B cell (primary cell): ENCODE data around the gene LARP4. TPM values are rescaled to one million over a fixed set of nuclear protein-coding genes. Genes with fewer than 3 reads are reported as not detected.
"Not testable (repeated sequence)": the region's sequence is repeated elsewhere in the genome, so short reads cannot be mapped to it uniquely, and the experiment has no call there.

Experiments
- ATAC-seq: fragments of 200-7000 bp; cut with Tn5 transposase; one replicate; pipeline ENCODE4 v1.10.0; 2021; ENCODE audit warnings: low read depth, mild to moderate bottlenecking, moderate number of reproducible peaks, moderate library complexity
- CTCF ChIA-PET: fragments of 350-600 bp; sonication (Branson Sonifier 250); formaldehyde crosslinking; loops from one replicate; lab custom pipeline; 2021; ENCODE audit warnings: antibody characterized with exemption, inconsistent platforms; lab: Charles Lee
- POLR2A ChIA-PET: fragments of 350-600 bp; sonication (Branson Sonifier 250); formaldehyde crosslinking; loops from one replicate; lab custom pipeline; 2021; ENCODE audit warnings: antibody characterized with exemption; lab: Charles Lee
- DNase-seq: peaks from one replicate; pipeline ENCODE4 v3.0.0; 2013
- H2AFZ ChIP-seq: 2 replicates; pipeline ENCODE4 v1.6.1; 2012; ENCODE audit warnings: mild to moderate bottlenecking, low read depth, low read length; ENCODE audit not compliant: insufficient read depth, poor library complexity, severe bottlenecking
- H3K27ac ChIP-seq, 2 donors: 1 replicate in 1 of 2; 2 replicates in 1 of 2; pipeline ENCODE4 v1.5.1; 2012 to 2013; ENCODE audit warnings: low read length in 2 of 2, mild to moderate bottlenecking in 2 of 2, moderate library complexity in 1 of 2
- H3K27me3 ChIP-seq, 4 experiments: fragments of 200-600 bp in 1 of 4; sonication (generic) in 1 of 4; replicated peaks in 1 of 4; 1 replicate in 2 of 4; 2 replicates in 2 of 4; pipeline versions ENCODE4 v1.6.1 to v1.7.0; 2013 to 2016; ENCODE audit warnings: low read length in 3 of 4, mild to moderate bottlenecking in 2 of 4, mixed read lengths in 1 of 4, moderate library complexity in 1 of 4; ENCODE audit not compliant: insufficient read depth in 4 of 4, control insufficient read depth in 3 of 4; ENCODE audit errors: control extremely low read depth in 1 of 4
- H3K36me3 ChIP-seq, 2 experiments: replicated peaks in 1 of 2; 1 replicate in 1 of 2; 2 replicates in 1 of 2; pipeline versions ENCODE4 v1.6.1 to v1.7.1; 2013; ENCODE audit warnings: low read length in 1 of 2; ENCODE audit not compliant: insufficient read depth in 2 of 2, control insufficient read depth in 1 of 2; ENCODE audit errors: control extremely low read depth in 1 of 2, extremely low read depth in 1 of 2
- H3K4me1 ChIP-seq, 2 donors: fragments of 200-600 bp in 1 of 2; sonication (generic) in 1 of 2; 1 replicate in 1 of 2; 2 replicates in 1 of 2; pipeline versions ENCODE4 v1.5.1 to v1.6.1; 2013 to 2017; ENCODE audit warnings: low read length in 2 of 2; ENCODE audit not compliant: control insufficient read depth in 2 of 2, insufficient read depth in 2 of 2
- H3K4me2 ChIP-seq: replicated peaks from 2 replicates; pipeline ENCODE3; 2012; ENCODE audit warnings: mild to moderate bottlenecking, low read depth, low read length; ENCODE audit not compliant: poor library complexity, severe bottlenecking
- H3K4me3 ChIP-seq, 5 experiments: fragments of 200-600 bp in 1 of 5; sonication (generic) in 1 of 5; 1 replicate in 3 of 5; 2 replicates in 2 of 5; pipeline versions ENCODE4 v1.5.1 to v1.7.0; 2011 to 2016; ENCODE audit warnings: low read length in 4 of 5, mild to moderate bottlenecking in 4 of 5, low read depth in 2 of 5, control low read depth in 1 of 5, moderate library complexity in 1 of 5; ENCODE audit not compliant: insufficient read depth in 1 of 5; ENCODE audit errors: control extremely low read depth in 1 of 5, extremely low read depth in 1 of 5
- H3K79me2 ChIP-seq: fragments of 200-600 bp; sonication (generic); one replicate; pipeline ENCODE4 v1.6.0; 2016; ENCODE audit warnings: low read length; ENCODE audit not compliant: control insufficient read depth, insufficient read depth
- H3K9ac ChIP-seq: fragments of 200-600 bp; sonication (generic); 2 replicates; pipeline ENCODE4 v1.6.1; 2017; ENCODE audit warnings: mild to moderate bottlenecking, low read length, moderate library complexity
- H3K9me3 ChIP-seq, 3 donors: one replicate each; pipeline versions ENCODE4 v1.6.1 to v1.7.1; 2013; ENCODE audit warnings: low read length in 2 of 3; ENCODE audit not compliant: control insufficient read depth in 2 of 3, insufficient read depth in 1 of 3; ENCODE audit errors: control extremely low read depth in 1 of 3
- H4K20me1 ChIP-seq: 2 replicates; pipeline ENCODE4 v1.6.0; 2012; ENCODE audit warnings: mild to moderate bottlenecking, low read length; ENCODE audit not compliant: insufficient read depth, control insufficient read depth, poor library complexity, severe bottlenecking
- H3K27ac Mint-ChIP-seq: one replicate; pipeline ENCODE4 v1.8.0; 2021; ENCODE audit warnings: mixed read lengths
- H3K27me3 Mint-ChIP-seq: one replicate; pipeline ENCODE4 v1.8.0; 2021; ENCODE audit warnings: mixed read lengths
- H3K4me1 Mint-ChIP-seq: one replicate; pipeline ENCODE4 v1.8.0; 2021; ENCODE audit warnings: mixed read lengths
- H3K4me3 Mint-ChIP-seq: one replicate; pipeline ENCODE4 v1.8.0; 2021; ENCODE audit warnings: mixed read lengths
- H3K9me3 Mint-ChIP-seq: one replicate; pipeline ENCODE4 v1.8.0; 2022; ENCODE audit warnings: mixed read lengths; ENCODE audit not compliant: insufficient read depth
- CTCF ChIP-seq: fragments of 200-600 bp; IDR thresholded peaks from one replicate; pipeline ENCODE4 v1.8.0; 2022; ENCODE audit warnings: antibody characterized with exemption, mild to moderate bottlenecking
- EZH2 ChIP-seq: IDR thresholded peaks from 2 replicates; pipeline ENCODE4 v1.6.1; 2012; ENCODE audit warnings: borderline replicate concordance, low read depth, mild to moderate bottlenecking, moderate library complexity, low read length; ENCODE audit not compliant: insufficient read depth, poor library complexity, severe bottlenecking
- WGBS: methylation state at CpG from one replicate; pipeline ENCODE4 v1.1.5; 2013; ENCODE audit warnings: missing lambda C conversion rate; ENCODE audit not compliant: insufficient coverage; 5-methylcytosine and 5-hydroxymethylcytosine counted together
- intact Hi-C: fragments of 100-400 bp; cut with micrococcal nuclease; formaldehyde crosslinking; loops from one replicate; pipeline ENCODE4 v1.10.0; 2022
- polyA plus RNA-seq: library from polyadenylated mRNA; depleted of rRNA; stranded (reverse); fragments of >200 nt; gene quantifications from 2 replicates; pipeline ENCODE4 v1.2.3, GENCODE V29; 2012
- total RNA-seq, 2 donors: library from RNA; stranded (reverse); fragments of 120-200 nt in 1 of 2; gene quantifications; 1 replicate in 1 of 2; 2 replicates in 1 of 2; pipeline versions ENCODE4 v1.2.3 to v1.2.4, GENCODE V29; 2013 to 2022

Gene LARP4
- total and polyA plus RNA-seq, 2 donors (not counting 1 experiment from before 2014, with no cell fraction given), result 5.5 to 48.4 TPM

- WGBS, result no CpG with 5 or more reads among the region's 6 CpGs
- Histone ChIP-seq H3K27me3 (no peaks in the 10 kb centered on the region), H3K9me3 (no peaks in the 10 kb centered on the region), H3K4me3 (no peak overlapping the region), H3K4me1 (no peaks in the 10 kb centered on the region), H3K9ac (no peak overlapping the region), H3K79me2 (peaks cover 99% of the 10 kb centered on the region), H2AFZ (no peak overlapping the region), H4K20me1 (peaks cover 64% of the 10 kb centered on the region), H3K4me2 (no peak overlapping the region), H3K27ac (no peak overlapping the region), H3K36me3 (peaks cover 4 to 12% of the 10 kb centered on the region in 2 experiments)
- Mint-ChIP-seq H3K9me3 (no peaks in the 10 kb centered on the region), H3K4me1 (peaks cover 13% of the 10 kb centered on the region), H3K27me3 (no peaks in the 10 kb centered on the region), H3K27ac (no peak overlapping the region), H3K4me3 (no peak overlapping the region)
- POLR2A ChIA-PET, result interaction anchor here (0.9 to 1.0 kb wide), 2 partner anchors 12 to 15 kb away, joined by 3 to 6 read pairs; partner anchors contain the start of gene LARP4
- intact Hi-C loops, result no loop called here
- no peak for TF ChIP-seq EZH2
- no peak for TF ChIP-seq CTCF
- no peak for DNase-seq
- CTCF ChIA-PET, result no interaction called here
- ATAC-seq, result no peak
These were observed 15.3 kb downstream of the LARP4 start for GRCh38 chr12:50415899-50416479.

- ATAC-seq (no peak), DNase-seq (no peak)
- Histone ChIP-seq H3K9ac (no peak overlapping the region), H3K27me3 (no peaks in the 10 kb centered on the region), H3K27ac (no peak overlapping the region), H3K4me1 (no peaks in the 10 kb centered on the region), H3K9me3 (no peaks in the 10 kb centered on the region), H3K36me3 (peaks cover 1 to 12% of the 10 kb centered on the region in 2 experiments), H3K4me3 (no peak overlapping the region), H3K4me2 (no peak overlapping the region), H3K79me2 (peaks cover 95% of the 10 kb centered on the region), H4K20me1 (peaks cover 38% of the 10 kb centered on the region), H2AFZ (no peak overlapping the region)
- POLR2A ChIA-PET, result no interaction called here
- Mint-ChIP-seq H3K4me3 (no peak overlapping the region), H3K27me3 (no peaks in the 10 kb centered on the region), H3K9me3 (no peaks in the 10 kb centered on the region), H3K4me1 (peaks cover 12% of the 10 kb centered on the region), H3K27ac (no peak overlapping the region)
- CTCF ChIA-PET, result no interaction called here
- TF ChIP-seq EZH2 (no peak), CTCF (no peak)
- intact Hi-C loops, result no loop called here
- WGBS, result 75% methylated on average over 1 of the region's 5 CpGs
These were observed 18.6 kb downstream of the LARP4 start for GRCh38 chr12:50419112-50419909.

GRCh38 chr12:50422855-50423254 lies 22.2 kb downstream of the LARP4 start:
- H3K36me3 ChIP-seq, CTCF ChIA-PET, H3K4me2 ChIP-seq, H2AFZ ChIP-seq, H3K27me3 ChIP-seq, H3K9me3 ChIP-seq, ATAC-seq, POLR2A ChIA-PET, H3K9me3 Mint-ChIP-seq, H3K4me1 ChIP-seq, intact Hi-C loops, H3K9ac ChIP-seq, H3K27me3 Mint-ChIP-seq, H3K4me3 ChIP-seq, H3K4me1 Mint-ChIP-seq, H3K27ac ChIP-seq, H3K4me3 Mint-ChIP-seq, H3K27ac Mint-ChIP-seq, DNase-seq: not testable (repeated sequence)
- peaks cover 73% of the 10 kb centered on the region for H3K79me2 ChIP-seq
- peaks cover 33% of the 10 kb centered on the region for H4K20me1 ChIP-seq
- 100% methylated on average over 2 of the region's 10 CpGs for WGBS
